RWPE2 (cell line): ENCODE results near the gene MESD.
"Not testable (repeated sequence)": the region's sequence is repeated elsewhere in the genome, so short reads cannot be mapped to it uniquely, and the experiment has no call there.

ENCODE experiments used
- ATAC-seq: fragments of 200-7000 bp; cut with Tn5 transposase; 3 replicates; pipeline ENCODE4 v1.9.1; 2021; ENCODE audit warnings: low read depth
- DNase-seq: peaks from one replicate; pipeline ENCODE4 v3.0.0-alpha.2; 2020; ENCODE audit warnings: low spot score
- H3K27ac ChIP-seq: fragments of 450-650 bp; 2 replicates; pipeline ENCODE4 v1.5.1; 2017; ENCODE audit warnings: mild to moderate bottlenecking; ENCODE audit not compliant: poor library complexity, severe bottlenecking
- H3K27me3 ChIP-seq: fragments of 250-450 bp; sonication (Bioruptor Pico); 2 replicates; pipeline ENCODE4 v1.5.1; 2021; ENCODE audit warnings: mild to moderate bottlenecking, moderate library complexity; ENCODE audit not compliant: insufficient read depth, poor library complexity, severe bottlenecking
- H3K36me3 ChIP-seq: fragments of 250-450 bp; sonication (Bioruptor Pico); 2 replicates; pipeline ENCODE4 v1.5.1; 2020; ENCODE audit warnings: low read depth, mild to moderate bottlenecking, moderate library complexity
- H3K4me1 ChIP-seq: fragments of 250-450 bp; sonication (Bioruptor Pico); 2 replicates; pipeline ENCODE4 v1.5.1; 2021; ENCODE audit warnings: mild to moderate bottlenecking, moderate library complexity; ENCODE audit not compliant: insufficient read depth, poor library complexity, severe bottlenecking
- H3K4me3 ChIP-seq: fragments of 250-450 bp; sonication (Bioruptor Pico); 2 replicates; pipeline ENCODE4 v1.5.1; 2021; ENCODE audit warnings: mild to moderate bottlenecking, moderate library complexity; ENCODE audit not compliant: severe bottlenecking
- H3K9me3 ChIP-seq: fragments of 250-450 bp; sonication (Bioruptor Pico); 2 replicates; pipeline ENCODE4 v1.5.1; 2021; ENCODE audit warnings: mild to moderate bottlenecking, moderate library complexity; ENCODE audit not compliant: severe bottlenecking
- TF ChIP-seq, protein P1 (sequence below): fragments of 450-650 bp; IDR thresholded peaks from one replicate; pipeline ENCODE4 v1.5.1; 2017; ENCODE audit warnings: mild to moderate bottlenecking, moderate library complexity; ENCODE audit not compliant: poor library complexity, severe bottlenecking

MESD gene

DNA sequence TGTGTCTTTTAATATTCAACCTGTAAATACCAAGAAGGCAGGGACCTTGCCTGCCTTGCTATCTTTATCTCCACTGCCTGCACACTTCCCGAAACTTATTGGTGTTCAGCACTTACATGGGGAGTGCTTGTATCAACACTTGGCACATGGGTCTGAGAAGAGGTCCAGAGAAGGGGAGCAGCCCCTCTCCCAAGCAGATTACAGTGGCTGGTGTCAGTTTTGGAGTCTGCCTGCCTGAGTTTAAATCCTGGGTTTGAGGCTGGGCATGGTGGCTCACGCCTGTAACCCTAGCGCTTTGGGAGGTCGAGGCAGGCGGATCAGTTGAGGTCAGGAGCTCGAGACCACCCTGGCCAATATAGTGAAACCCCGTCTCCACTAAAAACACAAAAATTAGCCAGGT, 20.3 kb downstream of the MESD start:
- peaks cover 56% of the 10 kb centered on the region for H3K36me3 ChIP-seq
- peaks cover 10% of the 10 kb centered on the region for H3K4me1 ChIP-seq
- H3K27ac ChIP-seq, result no peak overlapping the region
- ATAC-seq (no peak), DNase-seq (no peak)
- H3K9me3 ChIP-seq, result peaks cover 8% of the 10 kb centered on the region
- no peaks in the 10 kb centered on the region for H3K27me3 ChIP-seq
- TF ChIP-seq, protein P1, sequence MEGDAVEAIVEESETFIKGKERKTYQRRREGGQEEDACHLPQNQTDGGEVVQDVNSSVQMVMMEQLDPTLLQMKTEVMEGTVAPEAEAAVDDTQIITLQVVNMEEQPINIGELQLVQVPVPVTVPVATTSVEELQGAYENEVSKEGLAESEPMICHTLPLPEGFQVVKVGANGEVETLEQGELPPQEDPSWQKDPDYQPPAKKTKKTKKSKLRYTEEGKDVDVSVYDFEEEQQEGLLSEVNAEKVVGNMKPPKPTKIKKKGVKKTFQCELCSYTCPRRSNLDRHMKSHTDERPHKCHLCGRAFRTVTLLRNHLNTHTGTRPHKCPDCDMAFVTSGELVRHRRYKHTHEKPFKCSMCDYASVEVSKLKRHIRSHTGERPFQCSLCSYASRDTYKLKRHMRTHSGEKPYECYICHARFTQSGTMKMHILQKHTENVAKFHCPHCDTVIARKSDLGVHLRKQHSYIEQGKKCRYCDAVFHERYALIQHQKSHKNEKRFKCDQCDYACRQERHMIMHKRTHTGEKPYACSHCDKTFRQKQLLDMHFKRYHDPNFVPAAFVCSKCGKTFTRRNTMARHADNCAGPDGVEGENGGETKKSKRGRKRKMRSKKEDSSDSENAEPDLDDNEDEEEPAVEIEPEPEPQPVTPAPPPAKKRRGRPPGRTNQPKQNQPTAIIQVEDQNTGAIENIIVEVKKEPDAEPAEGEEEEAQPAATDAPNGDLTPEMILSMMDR, result no peak
- H3K4me3 ChIP-seq, result no peak overlapping the region

DNA sequence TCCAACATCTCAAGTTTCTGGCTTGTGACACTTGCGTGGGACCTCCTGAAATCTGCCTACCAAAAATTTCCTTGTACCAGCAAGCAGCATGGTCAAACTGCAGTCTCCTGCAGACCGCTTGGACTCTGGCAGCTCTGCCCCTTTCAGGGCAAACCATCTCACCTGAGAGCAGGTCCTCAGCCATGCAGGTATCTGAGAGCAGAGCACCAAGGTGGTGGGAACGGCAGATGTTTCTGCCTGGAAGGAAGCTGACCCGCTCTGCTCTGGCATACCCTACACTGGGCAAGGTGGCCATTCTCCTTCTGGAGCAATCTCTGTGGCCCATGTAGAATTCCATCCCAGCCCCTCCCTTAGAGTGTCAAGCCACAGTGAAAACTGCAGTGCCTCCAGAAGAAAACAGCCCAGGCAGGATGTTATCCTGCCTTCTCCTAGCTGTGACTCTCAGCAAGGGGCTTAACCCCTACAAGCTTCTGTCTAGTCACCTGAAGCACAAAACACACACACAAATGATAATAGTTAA, 21.6 kb downstream of the MESD start:
- Histone ChIP-seq H3K27me3 (no peaks in the 10 kb centered on the region), H3K4me3 (no peak overlapping the region), H3K4me1 (peaks cover 10% of the 10 kb centered on the region), H3K9me3 (peaks cover 9% of the 10 kb centered on the region), H3K27ac (no peak overlapping the region), H3K36me3 (peaks cover 47% of the 10 kb centered on the region)
- ATAC-seq (no peak), DNase-seq (no peak)
- TF ChIP-seq, protein P1, result no peak

DNA sequence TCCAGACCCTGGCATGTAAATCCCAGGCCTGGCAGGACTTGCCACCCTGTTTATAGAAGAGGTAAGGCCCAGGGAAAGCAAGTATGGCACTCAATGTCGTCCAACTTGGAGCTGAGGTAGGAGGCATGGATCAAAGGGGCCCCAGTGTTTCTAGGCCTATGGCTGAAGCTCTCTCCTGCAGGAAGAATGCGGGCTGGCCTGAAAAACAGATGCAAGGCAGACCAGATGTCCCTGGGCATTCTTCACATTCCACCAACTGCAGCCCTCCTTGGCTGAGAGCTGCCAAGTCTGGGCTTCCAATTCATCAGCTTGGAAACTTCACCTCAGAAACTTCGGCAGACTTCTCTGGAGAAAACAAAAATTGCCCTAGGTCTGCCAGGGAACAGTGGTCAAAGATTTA, 22.2 kb downstream of the MESD start:
- no peaks in the 10 kb centered on the region for H3K27me3 ChIP-seq
- TF ChIP-seq, protein P1, result no peak
- H3K4me1 ChIP-seq, result peaks cover 10% of the 10 kb centered on the region
- peaks cover 9% of the 10 kb centered on the region for H3K9me3 ChIP-seq
- no peak for DNase-seq
- peak; percentile 35; the same call in 2 of the 3 replicates for ATAC-seq
- H3K4me3 ChIP-seq, result no peak overlapping the region
- peaks cover 41% of the 10 kb centered on the region for H3K36me3 ChIP-seq
- no peak overlapping the region for H3K27ac ChIP-seq

DNA sequence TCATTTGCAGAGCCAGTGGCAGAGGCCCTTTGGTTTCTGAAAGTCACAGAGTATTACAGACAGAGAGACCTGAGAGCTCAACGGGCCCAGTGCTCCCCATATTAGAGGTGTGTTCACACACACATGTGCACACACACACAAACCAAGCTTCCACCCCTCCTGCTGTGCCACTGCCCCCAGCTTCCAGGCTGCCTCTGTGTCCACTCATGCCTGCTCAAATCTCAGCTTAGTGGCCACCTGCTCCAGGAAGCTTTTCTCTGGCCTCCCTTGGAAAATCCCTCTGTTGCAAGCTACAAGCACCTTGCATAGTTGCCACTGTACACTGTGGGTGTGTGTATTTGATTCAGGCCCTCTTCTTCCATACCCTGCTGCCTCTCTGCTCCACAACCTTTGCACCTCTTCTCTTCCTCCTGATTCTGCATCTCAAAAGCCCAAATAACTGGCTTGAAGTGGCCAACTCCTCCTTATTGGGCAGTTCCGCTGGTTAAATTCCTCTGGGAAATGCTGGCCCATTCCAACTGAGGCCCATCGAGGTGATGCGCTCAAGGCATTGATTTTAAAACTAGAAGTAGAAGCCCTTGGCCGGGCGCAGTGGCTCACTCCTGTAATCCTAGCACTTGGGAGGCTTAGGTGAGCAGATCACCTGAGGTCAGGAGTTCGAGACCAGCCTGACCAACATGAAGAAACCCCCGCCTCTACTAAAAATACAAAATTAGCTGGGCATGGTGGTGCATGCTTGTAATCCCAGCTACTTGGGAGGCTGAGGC, 23.0 kb downstream of the MESD start:
- Histone ChIP-seq H3K9me3 (peaks cover 9% of the 10 kb centered on the region), H3K27ac (no peak overlapping the region), H3K4me3 (no peak overlapping the region), H3K4me1 (peaks cover 10% of the 10 kb centered on the region), H3K36me3 (peaks cover 40% of the 10 kb centered on the region), H3K27me3 (no peaks in the 10 kb centered on the region)
- ATAC-seq (no peak), DNase-seq (no peak)
- TF ChIP-seq, protein P1, result no peak

DNA sequence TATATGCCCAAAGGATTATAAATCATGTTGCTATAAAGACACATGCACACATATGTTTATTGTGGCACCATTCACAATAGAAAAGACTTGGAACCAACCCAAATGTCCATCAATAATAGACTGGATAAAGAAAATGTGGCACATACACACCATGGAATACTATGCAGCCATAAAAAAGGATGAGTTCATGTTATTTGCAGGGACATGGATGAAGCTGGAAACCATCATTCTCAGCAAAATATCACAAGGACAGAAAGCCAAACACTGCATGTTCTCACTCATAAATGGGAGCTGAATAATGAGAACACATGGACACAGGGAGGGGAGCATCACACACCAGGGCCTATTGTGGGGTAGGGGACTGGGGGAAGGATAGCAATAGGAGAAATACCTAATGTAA, 24.2 kb downstream of the MESD start:
- H3K36me3 ChIP-seq, result peaks cover 35% of the 10 kb centered on the region
- not testable (repeated sequence) for H3K27ac ChIP-seq, H3K9me3 ChIP-seq, H3K4me1 ChIP-seq, H3K27me3 ChIP-seq, H3K4me3 ChIP-seq, DNase-seq, ATAC-seq
